HepG2 (cell line): ENCODE results near the gene IL33. TPM values are rescaled to one million over a fixed set of nuclear protein-coding genes. Genes with fewer than 3 reads are reported as not detected.

ENCODE experiments used
- ATAC-seq: fragments of 200-7000 bp; cut with Tn5 transposase; 3 replicates; pipeline ENCODE4 v1.9.1; 2020; ENCODE audit warnings: mild to moderate bottlenecking, moderate library complexity
- BruUV-seq: library from RNA; stranded (reverse); fragments of 400-500 nt; replicated peaks from 2 replicates; lab custom pipeline; 2021; lab: Mats Ljungman, UMichigan
- CTCF ChIA-PET: fragments of 300-600 bp; formaldehyde crosslinking; extraction: SDS; loops from one replicate; lab custom pipeline; 2021; ENCODE audit warnings: low total read pairs, inconsistent platforms, low intra/inter-chr PET ratio; lab: Yijun Ruan, JAX
- POLR2A ChIA-PET: fragments of 350-600 bp; sonication (Branson Sonifier 250); formaldehyde crosslinking; loops from one replicate; lab custom pipeline; 2020; ENCODE audit warnings: antibody characterized with exemption, inconsistent platforms; lab: Yijun Ruan, JAX
- DNase-seq: peaks from one replicate; pipeline ENCODE4 v3.0.0-alpha.2; 2015; ENCODE audit warnings: low spot score
- FAIRE-seq: peaks from 3 replicates; lab custom pipeline; 2011; peaks lifted over from hg19 to GRCh38; lab: Jason Lieb, UNC
- H2AFZ ChIP-seq: one replicate; pipeline ENCODE4 v1.6.1; 2011; ENCODE audit warnings: low read length, inconsistent platforms
- H3K27ac ChIP-seq: fragments of 300-600 bp; 3 replicates; pipeline ENCODE4 v1.8.0; 2011; ENCODE audit warnings: mixed run types, mild to moderate bottlenecking, mixed read lengths, low read length, inconsistent platforms; ENCODE audit not compliant: insufficient read depth; ENCODE audit errors: extremely low read length
- H3K27me3 ChIP-seq, 2 experiments: fragments of 200-600 bp in 1 of 2; 2 replicates in 1 of 2; 3 replicates in 1 of 2; pipeline versions ENCODE4 v1.6.0 to v1.8.0; 2011; ENCODE audit warnings: low read length in 2 of 2, mild to moderate bottlenecking in 2 of 2, moderate library complexity in 2 of 2, inconsistent platforms in 1 of 2; ENCODE audit not compliant: insufficient read depth in 2 of 2, control insufficient read depth in 1 of 2
- H3K36me3 ChIP-seq, 2 experiments: fragments of 200-600 bp in 1 of 2; replicated peaks in 1 of 2; 2 replicates in 1 of 2; 3 replicates in 1 of 2; pipeline versions ENCODE4 v1.5.1 to v1.8.0; 2011; ENCODE audit warnings: low read length in 2 of 2, inconsistent platforms in 1 of 2; ENCODE audit not compliant: insufficient read depth in 2 of 2, control insufficient read depth in 1 of 2
- H3K4me1 ChIP-seq: 2 replicates; pipeline ENCODE4 v1.5.1; 2012; ENCODE audit warnings: low read length, inconsistent platforms; ENCODE audit not compliant: insufficient read depth
- H3K4me2 ChIP-seq: 2 replicates; pipeline ENCODE4 v1.6.0; 2011; ENCODE audit warnings: low read depth, low read length, inconsistent platforms
- H3K4me3 ChIP-seq, 3 experiments: fragments of 200-600 bp in 1 of 3; sonication (generic), shearing (Covaris generic) in 1 of 3; replicated peaks in 1 of 3; 2 replicates each; pipeline ENCODE4 v1.5.1; 2011 to 2016; ENCODE audit warnings: low read length in 3 of 3, inconsistent platforms in 2 of 3, low read depth in 2 of 3, mild to moderate bottlenecking in 2 of 3, control low read depth in 1 of 3, mixed read lengths in 1 of 3; ENCODE audit not compliant: insufficient read depth in 1 of 3
- H3K79me2 ChIP-seq: one replicate; pipeline ENCODE4 v1.6.1; 2011; ENCODE audit warnings: low read length, inconsistent platforms; ENCODE audit not compliant: insufficient read depth
- H3K9ac ChIP-seq: 2 replicates; pipeline ENCODE4 v1.6.0; 2011; ENCODE audit warnings: mild to moderate bottlenecking, low read depth, low read length, inconsistent platforms; ENCODE audit not compliant: insufficient read depth
- H3K9me3 ChIP-seq: 2 replicates; pipeline ENCODE4 v1.5.1; 2012; ENCODE audit warnings: mild to moderate bottlenecking, low read length
- H4K20me1 ChIP-seq: 2 replicates; pipeline ENCODE4 v1.6.0; 2011; ENCODE audit warnings: inconsistent platforms, mild to moderate bottlenecking, low read length, moderate library complexity; ENCODE audit not compliant: insufficient read depth
- ATF7 ChIP-seq, 2 experiments: fragments of 450-650 bp in 1 of 2; sonication (generic) in 1 of 2; formaldehyde crosslinking in 1 of 2; IDR thresholded peaks; 2 replicates each; pipeline versions ENCODE4 v1.4.0 to v1.6.1; 2016 to 2020; ENCODE audit warnings: antibody characterized with exemption in 1 of 2, mild to moderate bottlenecking in 1 of 2, missing genetic modification reagents in 1 of 2
- FOXA3 ChIP-seq: IDR thresholded peaks from 2 replicates; pipeline ENCODE4 v1.6.1; 2016; ENCODE audit warnings: missing genetic modification reagents, missing compliant biosample characterization
- MYNN ChIP-seq: sonication (generic); formaldehyde crosslinking; IDR thresholded peaks from 2 replicates; pipeline ENCODE4 v1.4.0; 2020; ENCODE audit warnings: mild to moderate bottlenecking, low read depth, missing genetic modification reagents
- NFKBIZ ChIP-seq: IDR thresholded peaks from 2 replicates; pipeline ENCODE4 v1.6.1; 2018; ENCODE audit warnings: missing genetic modification reagents, missing compliant biosample characterization
- RXRA ChIP-seq: sonication (generic); formaldehyde crosslinking; IDR thresholded peaks from 2 replicates; pipeline ENCODE4 v1.5.1; 2020; ENCODE audit warnings: missing genetic modification reagents
- ZNF124 ChIP-seq: sonication (generic); formaldehyde crosslinking; IDR thresholded peaks from 2 replicates; pipeline ENCODE4 v1.4.0; 2020; ENCODE audit warnings: missing genetic modification reagents
- ZNF333 ChIP-seq: sonication (generic); formaldehyde crosslinking; IDR thresholded peaks from 2 replicates; pipeline ENCODE4 v1.4.0; 2020; ENCODE audit warnings: mild to moderate bottlenecking, missing genetic modification reagents, borderline replicate concordance
- ZNF850 ChIP-seq: sonication (generic); formaldehyde crosslinking; conservative IDR thresholded peaks from 2 replicates; pipeline ENCODE4 v1.9.0; 2021; ENCODE audit warnings: mild to moderate bottlenecking, missing genetic modification reagents
- WGBS: methylation state at CpG from one replicate; pipeline ENCODE4 v1.1.6; 2017; ENCODE audit warnings: low lambda C conversion rate; 5-methylcytosine and 5-hydroxymethylcytosine counted together
- in situ Hi-C: cut with HindIII; loops from 2 replicates; pipeline ENCODE4 v1.10.0; 2017; ENCODE audit warnings: low pct_unique_long_range_greater_than_20kb; ENCODE audit not compliant: extremely low pct_ligation_motif_present
- intact Hi-C: fragments of 100-400 bp; cut with micrococcal nuclease; formaldehyde crosslinking; loops from one replicate; pipeline ENCODE4 v1.10.0; 2022; ENCODE audit not compliant: unreplicated experiment
- polyA plus RNA-seq, 8 experiments: library from polyadenylated mRNA; depleted of rRNA in 3 of 8; stranded (reverse) in 7 of 8; unstranded in 1 of 8; fragments of >200 nt; fragmentation: Illumina TruSeq in 4 of 8; extraction: Trizol in 4 of 8; gene quantifications; 2 replicates each; pipeline versions ENCODE4 v1.2.1 to v1.2.3, GENCODE V29; 2011 to 2016; ENCODE audit warnings: low read depth in 4 of 8, missing spikeins in 1 of 8, mixed read lengths in 1 of 8; ENCODE audit not compliant: insufficient read depth in 1 of 8
- total RNA-seq, 5 experiments: library from RNA; depleted of rRNA; stranded (reverse); fragments of >200 nt; fragmentation: Illumina TruSeq; extraction: Trizol; gene quantifications; 2 replicates each; pipeline ENCODE4 v1.2.3, GENCODE V29; 2016; ENCODE audit warnings: low read depth in 1 of 5
- TF ChIP-seq, protein P1 (sequence below): sonication (generic); formaldehyde crosslinking; IDR thresholded peaks from 2 replicates; pipeline ENCODE4 v1.4.0; 2020; ENCODE audit warnings: mild to moderate bottlenecking, low read depth, missing genetic modification reagents
- TF ChIP-seq, protein P2 (sequence below): IDR thresholded peaks from 2 replicates; pipeline ENCODE4 v1.6.1; 2012; ENCODE audit warnings: low read depth, low read length, improper control_type of control experiment
- TF ChIP-seq, protein P3 (sequence below): IDR thresholded peaks from 2 replicates; pipeline ENCODE4 v1.6.1; 2018; ENCODE audit warnings: missing genetic modification reagents

The IL33 gene
- total and polyA plus RNA-seq, 2 of the 13 experiments (the other 11 are each of a cell fraction or from before 2014, with no cell fraction given) = 0.05 TPM; not detected in 1

DNA sequence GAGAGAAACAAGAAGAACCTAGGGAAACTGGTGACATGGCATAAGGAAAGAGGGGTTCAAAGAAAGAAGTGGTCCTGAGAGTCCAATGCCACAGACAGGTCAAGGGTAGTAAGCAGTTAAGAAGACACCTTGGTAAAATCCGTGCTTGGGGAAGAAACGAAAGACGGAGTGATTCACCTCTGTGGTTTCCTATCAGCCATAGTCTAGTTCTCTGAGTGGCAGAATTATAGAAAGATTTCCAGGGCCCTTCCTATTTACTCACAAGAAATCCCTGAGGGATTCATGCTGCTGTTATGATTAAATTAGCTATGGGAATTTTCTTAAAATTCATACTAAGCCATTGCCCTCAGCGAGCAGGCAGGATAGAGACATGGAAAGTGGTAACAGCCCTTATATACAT, 31.7 kb downstream of the IL33 start:
- in situ Hi-C loops (no loop called here), intact Hi-C loops (no loop called here)
- no peak overlapping the region for H3K27ac ChIP-seq
- H3K27me3 ChIP-seq = no peaks in the 10 kb centered on the region
- H2AFZ ChIP-seq = no peak overlapping the region
- H4K20me1 ChIP-seq = no peaks in the 10 kb centered on the region
- TF ChIP-seq, protein P1, sequence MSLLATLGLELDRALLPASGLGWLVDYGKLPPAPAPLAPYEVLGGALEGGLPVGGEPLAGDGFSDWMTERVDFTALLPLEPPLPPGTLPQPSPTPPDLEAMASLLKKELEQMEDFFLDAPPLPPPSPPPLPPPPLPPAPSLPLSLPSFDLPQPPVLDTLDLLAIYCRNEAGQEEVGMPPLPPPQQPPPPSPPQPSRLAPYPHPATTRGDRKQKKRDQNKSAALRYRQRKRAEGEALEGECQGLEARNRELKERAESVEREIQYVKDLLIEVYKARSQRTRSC (CRISPR knock-in tag) = no peak
- TF ChIP-seq ATF7 (IDR thresholded peaks at IDR 0.05) = no peak
- TF ChIP-seq ATF7 (CRISPR knock-in tag; IDR thresholded peaks at IDR 0.05) = no peak
- TF ChIP-seq, protein P2, sequence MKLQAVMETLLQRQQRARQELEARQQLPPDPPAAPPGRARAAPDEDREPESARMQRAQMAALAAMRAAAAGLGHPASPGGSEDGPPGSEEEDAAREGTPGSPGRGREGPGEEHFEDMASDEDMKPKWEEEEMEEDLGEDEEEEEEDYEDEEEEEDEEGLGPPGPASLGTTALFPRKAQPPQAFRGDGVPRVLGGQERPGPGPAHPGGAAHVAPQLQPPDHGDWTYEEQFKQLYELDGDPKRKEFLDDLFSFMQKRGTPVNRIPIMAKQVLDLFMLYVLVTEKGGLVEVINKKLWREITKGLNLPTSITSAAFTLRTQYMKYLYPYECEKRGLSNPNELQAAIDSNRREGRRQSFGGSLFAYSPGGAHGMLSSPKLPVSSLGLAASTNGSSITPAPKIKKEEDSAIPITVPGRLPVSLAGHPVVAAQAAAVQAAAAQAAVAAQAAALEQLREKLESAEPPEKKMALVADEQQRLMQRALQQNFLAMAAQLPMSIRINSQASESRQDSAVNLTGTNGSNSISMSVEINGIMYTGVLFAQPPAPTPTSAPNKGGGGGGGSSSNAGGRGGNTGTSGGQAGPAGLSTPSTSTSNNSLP = no peak
- TF ChIP-seq ZNF124 (CRISPR knock-in tag) = no peak
- no peak for TF ChIP-seq FOXA3 (CRISPR knock-in tag)
- no peak for TF ChIP-seq RXRA (CRISPR knock-in tag)
- TF ChIP-seq ZNF850 (CRISPR knock-in tag) = no peak
- TF ChIP-seq NFKBIZ (CRISPR knock-in tag) = no peak
- TF ChIP-seq MYNN (CRISPR knock-in tag) = no peak
- TF ChIP-seq, protein P3, sequence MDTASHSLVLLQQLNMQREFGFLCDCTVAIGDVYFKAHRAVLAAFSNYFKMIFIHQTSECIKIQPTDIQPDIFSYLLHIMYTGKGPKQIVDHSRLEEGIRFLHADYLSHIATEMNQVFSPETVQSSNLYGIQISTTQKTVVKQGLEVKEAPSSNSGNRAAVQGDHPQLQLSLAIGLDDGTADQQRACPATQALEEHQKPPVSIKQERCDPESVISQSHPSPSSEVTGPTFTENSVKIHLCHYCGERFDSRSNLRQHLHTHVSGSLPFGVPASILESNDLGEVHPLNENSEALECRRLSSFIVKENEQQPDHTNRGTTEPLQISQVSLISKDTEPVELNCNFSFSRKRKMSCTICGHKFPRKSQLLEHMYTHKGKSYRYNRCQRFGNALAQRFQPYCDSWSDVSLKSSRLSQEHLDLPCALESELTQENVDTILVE (CRISPR knock-in tag) = no peak
- TF ChIP-seq ZNF333 = no peak
- WGBS = 0% methylated on average over 4 of the region's 4 CpGs
- ATAC-seq = no peak
- ChIA-PET POLR2A (no interaction called here), CTCF (no interaction called here)
- H3K4me2 ChIP-seq = no peak overlapping the region
- DNase-seq = no peak
- no peaks in the 10 kb centered on the region for H3K9me3 ChIP-seq
- H3K36me3 ChIP-seq = no peaks in the 10 kb centered on the region
- H3K9ac ChIP-seq = no peak overlapping the region
- no peak for FAIRE-seq
- no TSS peak for BruUV-seq
- H3K79me2 ChIP-seq = no peaks in the 10 kb centered on the region
- no peak overlapping the region for H3K4me3 ChIP-seq
- peaks cover 11% of the 10 kb centered on the region; the same call in 1 of the 2 replicates for H3K4me1 ChIP-seq
